Body of pancreas (tissue), 4 donors: ENCODE data around the gene ABCB8.

Experiments used
- POLR2A ChIP-seq, 3 donors: fragments of 450-650 bp; IDR thresholded peaks; one replicate each; pipeline ENCODE4 v1.6.1; 2016; ENCODE audit warnings: antibody characterized with exemption in 3 of 3, mild to moderate bottlenecking in 2 of 3
- TF ChIP-seq, protein P1 (sequence below), 7 experiments: fragments of 450-650 bp in 4 of 7; fragments of 200-600 bp in 3 of 7; sonication (generic) in 3 of 7; IDR thresholded peaks; one replicate each; pipeline ENCODE4 v1.5.1; 2016 to 2019; ENCODE audit warnings: antibody characterized with exemption in 7 of 7

DNA sequence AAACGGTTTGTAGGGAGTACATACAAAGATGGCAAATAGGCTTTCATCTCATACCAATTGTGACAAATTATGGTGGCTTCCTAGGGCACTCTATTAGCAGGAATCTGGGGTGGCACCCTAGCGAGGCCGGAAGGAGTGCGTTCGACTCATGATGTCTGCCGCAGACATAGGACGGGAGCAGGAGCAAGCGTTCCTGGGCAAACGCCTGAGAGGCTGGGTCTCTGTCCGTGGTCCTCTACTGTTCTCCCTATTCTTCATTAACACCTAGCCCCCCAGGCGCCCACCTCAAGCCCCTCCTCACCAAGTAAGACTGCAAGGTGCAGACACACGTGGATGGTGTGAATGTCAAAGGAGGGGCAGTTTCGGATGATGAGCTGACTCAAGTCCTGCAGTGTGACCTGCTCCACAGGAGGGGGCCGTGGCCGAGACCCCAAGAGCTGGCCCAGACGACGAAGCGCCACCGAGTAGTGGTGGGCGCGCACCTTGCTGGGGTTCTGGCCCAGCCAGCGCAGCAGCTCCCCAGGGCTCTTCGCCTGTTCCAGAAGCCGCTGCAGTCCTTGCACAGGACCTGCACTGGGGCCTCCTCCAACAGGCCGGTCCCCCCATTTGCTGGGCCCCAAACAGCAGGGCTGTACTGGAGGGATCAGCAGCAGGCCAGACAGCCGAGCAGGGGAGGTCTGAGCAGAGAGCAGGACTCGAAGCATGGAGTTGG lies 51.1 kb downstream of the ABCB8 start:
- TF ChIP-seq, protein P1, sequence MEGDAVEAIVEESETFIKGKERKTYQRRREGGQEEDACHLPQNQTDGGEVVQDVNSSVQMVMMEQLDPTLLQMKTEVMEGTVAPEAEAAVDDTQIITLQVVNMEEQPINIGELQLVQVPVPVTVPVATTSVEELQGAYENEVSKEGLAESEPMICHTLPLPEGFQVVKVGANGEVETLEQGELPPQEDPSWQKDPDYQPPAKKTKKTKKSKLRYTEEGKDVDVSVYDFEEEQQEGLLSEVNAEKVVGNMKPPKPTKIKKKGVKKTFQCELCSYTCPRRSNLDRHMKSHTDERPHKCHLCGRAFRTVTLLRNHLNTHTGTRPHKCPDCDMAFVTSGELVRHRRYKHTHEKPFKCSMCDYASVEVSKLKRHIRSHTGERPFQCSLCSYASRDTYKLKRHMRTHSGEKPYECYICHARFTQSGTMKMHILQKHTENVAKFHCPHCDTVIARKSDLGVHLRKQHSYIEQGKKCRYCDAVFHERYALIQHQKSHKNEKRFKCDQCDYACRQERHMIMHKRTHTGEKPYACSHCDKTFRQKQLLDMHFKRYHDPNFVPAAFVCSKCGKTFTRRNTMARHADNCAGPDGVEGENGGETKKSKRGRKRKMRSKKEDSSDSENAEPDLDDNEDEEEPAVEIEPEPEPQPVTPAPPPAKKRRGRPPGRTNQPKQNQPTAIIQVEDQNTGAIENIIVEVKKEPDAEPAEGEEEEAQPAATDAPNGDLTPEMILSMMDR (IDR thresholded peaks at IDR 0.05): no peak
- no peak for TF ChIP-seq POLR2A (IDR thresholded peaks at IDR 0.05)
